ENCODE results near the gene JOSD1. TPM values are rescaled to one million over a fixed set of nuclear protein-coding genes. Genes with fewer than 3 reads are reported as not detected.

Gene JOSD1
- total and polyA plus RNA-seq, 2 donors (not counting 3 experiments of a cell fraction or from before 2014, with no cell fraction given) = 61.7 to 73.1 TPM

DNA sequence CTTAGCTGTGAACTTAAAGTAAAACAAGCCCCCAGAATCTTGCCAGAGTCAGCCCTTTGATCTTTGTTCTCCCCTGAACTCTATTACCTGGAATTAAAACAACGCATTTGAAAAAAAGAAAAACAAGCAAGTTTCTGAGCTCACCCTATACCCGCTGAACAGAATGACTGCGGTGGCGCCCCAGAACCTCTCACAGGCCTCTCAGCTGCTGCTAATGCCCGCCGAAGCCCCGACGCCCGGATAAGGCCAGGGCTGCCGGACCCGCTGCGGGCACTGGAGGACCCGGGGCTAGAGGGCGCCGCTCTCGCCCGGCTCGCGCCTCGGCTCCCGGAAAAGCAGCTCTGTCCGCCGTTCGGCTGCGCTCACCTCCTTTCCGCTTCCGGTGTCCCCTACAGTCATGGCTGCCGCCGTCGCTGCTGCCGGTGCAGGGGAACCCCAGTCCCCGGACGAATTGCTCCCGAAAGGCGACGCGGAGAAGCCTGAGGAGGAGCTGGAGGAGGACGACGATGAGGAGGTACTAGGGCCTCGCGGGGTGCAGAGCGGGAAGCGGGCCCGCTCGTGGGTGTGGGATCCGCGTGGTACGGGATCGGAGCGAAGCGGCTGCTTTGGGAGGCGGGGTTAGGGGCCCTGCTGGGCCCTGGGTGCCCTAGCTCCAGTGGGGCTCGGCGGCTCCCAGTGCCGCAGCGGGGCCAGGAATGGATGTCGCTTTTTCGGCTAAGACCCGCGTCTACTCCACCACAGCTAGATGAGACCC lies 19.0 kb downstream of the JOSD1 start, which contains the start of gene TOMM22:
Gene TOMM22 (plus strand): TSS at position 376 of the 754 bp plus-strand sequence. CDS start 22 bp downstream, at position 398.
- Histone ChIP-seq H2AFZ (ENCODE audit: low read depth, low read length) (peak within 1 kb of the TSS; percentile 98), H4K20me1 (replicated peaks; ENCODE audit: control insufficient read depth, extremely low read depth, insufficient read depth, low read length) (no peaks in the 10 kb centered on the region), H3K4me1 (ENCODE audit: control insufficient read depth, extremely low read depth, insufficient read depth, low read length) (peaks cover 11% of the 10 kb centered on the region), H3K27ac (ENCODE audit: insufficient read depth, low read depth, low read length) (peak within 1 kb of the TSS; percentile 64), H3K9me1 (replicated peaks; ENCODE audit: control insufficient read depth, extremely low read depth, insufficient read depth, low read length) (no peaks in the 10 kb centered on the region), H3K79me2 (ENCODE audit: control insufficient read depth, insufficient read depth, low read length) (peaks cover 17% of the 10 kb centered on the region), H3K9me3 (replicated peaks; ENCODE audit: control insufficient read depth, insufficient read depth, low read length) (no peaks in the 10 kb centered on the region), H3K9ac (replicated peaks; ENCODE audit: extremely low read depth, insufficient read depth, low read length) (peak within 1 kb of the TSS; percentile 83), H3K4me2 (ENCODE audit: insufficient read depth, low read length) (peak within 1 kb of the TSS; percentile 80), H3K36me3 (ENCODE audit: control insufficient read depth in 2 of 2, extremely low read depth in 1 of 2, insufficient read depth in 2 of 2, low read length in 2 of 2) (peaks cover 5 to 17% of the 10 kb centered on the region in 2 experiments), H3K27me3 (ENCODE audit: control insufficient read depth in 2 of 2, insufficient read depth in 2 of 2, low read length in 2 of 2) (no peaks in the 10 kb centered on the region), H3K4me3 (replicated peaks in 1 of 3; ENCODE audit: insufficient read depth in 1 of 3, low read depth in 1 of 3, low read length in 3 of 3) (peak within 1 kb of the TSS; percentile 86 to 98 (median 92))
- TF ChIP-seq FOS (IDR thresholded peaks at IDR 0.05; ENCODE audit: borderline replicate concordance, insufficient read depth, low read length) (no peak), POLR2A (IDR thresholded peaks at IDR 0.05; ENCODE audit: low read depth, low read length) (peak; percentile 65), CTCF (IDR thresholded peaks at IDR 0.05; ENCODE audit: extremely low read depth in 1 of 2, insufficient read depth in 1 of 2, low read depth in 1 of 2, low read length in 2 of 2) (peak; percentile 72 to 81), JUN (IDR thresholded peaks at IDR 0.05; ENCODE audit: borderline replicate concordance, insufficient read depth, insufficient read length, low read depth) (no peak), EZH2 (IDR thresholded peaks at IDR 0.05; ENCODE audit: borderline replicate concordance, low read depth, low read length, severe bottlenecking) (no peak), MYC (IDR thresholded peaks at IDR 0.05; ENCODE audit: low read depth, low read length) (peak; percentile 38), POLR2AphosphoS5 (IDR thresholded peaks at IDR 0.05; ENCODE audit: insufficient read depth, low read depth, low read length) (peak; percentile 91), GATA2 (IDR thresholded peaks at IDR 0.05; ENCODE audit: insufficient read depth, insufficient read length, low read depth, low read length) (no peak), MAX (IDR thresholded peaks at IDR 0.05; ENCODE audit: insufficient read depth, insufficient read length) (peak; percentile 43)
- intact Hi-C loops (cut with micrococcal nuclease) = loop anchor here (1.0 to 5.0 kb wide), 3 partner anchors 15 to 629 kb away; partner anchors contain the start of genes CBY1 and FAM227A
- ChIA-PET POLR2A (interaction anchor here (0.5 to 1.1 kb wide), 6 partner anchors 14 to 694 kb away, joined by 3 to 4 read pairs (median 4); partner anchors contain the start of gene GTPBP1), CTCF (interaction anchor here (0.6 to 4.3 kb wide), 19 partner anchors 8 to 629 kb away, joined by 3 to 59 read pairs (median 5); partner anchors contain the start of genes GTPBP1 and JOSD1)
- dilution Hi-C loops (cut with MboI; ENCODE audit: extremely low pct_ligation_motif_present, low sequenced_read_pairs) = no loop called here
- peak; percentile 87 for FAIRE-seq
- BruUV-seq (replicated peaks) = no TSS peak
- peak; percentile 88 for DNase-seq (ENCODE audit: low read depth, low spot score)
